H1 (cell line): ENCODE measurements around the gene NAV2. TPM values are rescaled to one million over a fixed set of nuclear protein-coding genes. Genes with fewer than 3 reads are reported as not detected.
A peak's percentile ranks its signal among the peaks of the same experiment; 100 is the strongest.

ENCODE experiments used
- CTCF ChIA-PET: fragments of 300-600 bp; sonication (Branson Sonifier 250); formaldehyde crosslinking; loops from one replicate; lab custom pipeline; 2021; ENCODE audit not compliant: partially characterized antibody; lab: Charles Lee
- POLR2A ChIA-PET: fragments of 300-600 bp; sonication (Branson Sonifier 250); formaldehyde crosslinking; loops from one replicate; lab custom pipeline; 2021; ENCODE audit warnings: inconsistent platforms; ENCODE audit not compliant: partially characterized antibody; lab: Charles Lee
- DNase-seq, 2 experiments: peaks; one replicate each; pipeline versions ENCODE4 v3.0.0 to v3.0.0-alpha.2; 2010 to 2022; ENCODE audit warnings: low spot score in 2 of 2, low read depth in 1 of 2, mixed read lengths in 1 of 2
- FAIRE-seq: peaks from 2 replicates; lab custom pipeline; 2011; peaks lifted over from hg19 to GRCh38; lab: Jason Lieb, UNC
- H2AFZ ChIP-seq: 2 replicates; pipeline ENCODE4 v1.8.1; 2012; ENCODE audit warnings: low read length, inconsistent platforms
- H2AK5ac ChIP-seq: 2 replicates; pipeline ENCODE4 v1.6.1; 2013; ENCODE audit warnings: low read depth, low read length
- H2BK120ac ChIP-seq: replicated peaks from 2 replicates; pipeline ENCODE3; 2013; ENCODE audit warnings: low read depth, low read length, inconsistent platforms
- H2BK12ac ChIP-seq: 2 replicates; pipeline ENCODE4 v1.6.1; 2013; ENCODE audit warnings: low read depth, low read length
- H2BK15ac ChIP-seq: 2 replicates; pipeline ENCODE4 v1.6.1; 2013; ENCODE audit warnings: low read length
- H2BK20ac ChIP-seq: 2 replicates; pipeline ENCODE4 v1.6.1; 2013; ENCODE audit warnings: low read length
- H2BK5ac ChIP-seq: 2 replicates; pipeline ENCODE4 v1.6.1; 2013; ENCODE audit warnings: low read depth, low read length
- H3K14ac ChIP-seq: 2 replicates; pipeline ENCODE4 v1.6.1; 2013; ENCODE audit warnings: inconsistent platforms; ENCODE audit not compliant: insufficient read length
- H3K18ac ChIP-seq: 2 replicates; pipeline ENCODE4 v1.6.1; 2013; ENCODE audit warnings: low read length; ENCODE audit errors: extremely low read depth
- H3K23ac ChIP-seq: 2 replicates; pipeline ENCODE4 v1.6.1; 2013; ENCODE audit warnings: inconsistent platforms; ENCODE audit not compliant: insufficient read length
- H3K23me2 ChIP-seq: 2 replicates; pipeline ENCODE4 v1.6.1; 2013; ENCODE audit warnings: low read depth, low read length
- H3K27ac ChIP-seq: 2 replicates; pipeline ENCODE4 v1.6.1; 2011; ENCODE audit warnings: low read depth, low read length, inconsistent platforms
- H3K27me3 ChIP-seq, 4 experiments: replicated peaks in 1 of 4; 1 replicate in 1 of 4; 2 replicates in 3 of 4; pipeline versions ENCODE4 v1.6.1 to v1.8.1; 2011 to 2013; ENCODE audit warnings: low read length in 3 of 4, mild to moderate bottlenecking in 3 of 4, inconsistent platforms in 2 of 4, mixed read lengths in 2 of 4, moderate library complexity in 1 of 4; ENCODE audit not compliant: control insufficient read depth in 3 of 4, insufficient read depth in 3 of 4; ENCODE audit errors: extremely low read depth in 1 of 4
- H3K36me3 ChIP-seq, 4 experiments: 2 replicates each; pipeline versions ENCODE4 v1.6.1 to v1.8.1; 2011 to 2013; ENCODE audit warnings: mild to moderate bottlenecking in 4 of 4, low read length in 3 of 4, moderate library complexity in 2 of 4, control low read depth in 1 of 4, inconsistent platforms in 1 of 4; ENCODE audit not compliant: insufficient read depth in 4 of 4, control insufficient read depth in 2 of 4
- H3K4ac ChIP-seq: replicated peaks from 2 replicates; pipeline ENCODE3; 2013; ENCODE audit warnings: low read length, low read depth, mixed read lengths, inconsistent platforms; ENCODE audit not compliant: insufficient read length
- H3K4me1 ChIP-seq, 4 experiments: replicated peaks in 1 of 4; 1 replicate in 1 of 4; 2 replicates in 3 of 4; pipeline versions ENCODE4 v1.6.1 to v1.8.1; 2011 to 2013; ENCODE audit warnings: low read length in 3 of 4, inconsistent platforms in 2 of 4, mixed read lengths in 1 of 4; ENCODE audit not compliant: insufficient read depth in 4 of 4, control insufficient read depth in 3 of 4
- H3K4me2 ChIP-seq, 2 experiments: 2 replicates each; pipeline versions ENCODE4 v1.6.1 to v1.8.1; 2011 to 2013; ENCODE audit warnings: low read depth in 2 of 2, low read length in 2 of 2, control low read depth in 1 of 2, inconsistent platforms in 1 of 2, mild to moderate bottlenecking in 1 of 2; ENCODE audit not compliant: insufficient read depth in 1 of 2
- H3K4me3 ChIP-seq, 4 experiments: fragments of 200-600, 300-600 bp in 1 of 4; sonication (generic), shearing (Covaris generic), sonication (Bioruptor Twin) in 1 of 4; 2 replicates each; pipeline versions ENCODE4 v1.5.1 to v1.8.1; 2011 to 2016; ENCODE audit warnings: low read length in 4 of 4, low read depth in 3 of 4, control low read depth in 2 of 4, inconsistent platforms in 2 of 4, mild to moderate bottlenecking in 2 of 4, mixed read lengths in 1 of 4, moderate library complexity in 1 of 4; ENCODE audit not compliant: insufficient read depth in 2 of 4; ENCODE audit errors: extremely low read depth in 1 of 4
- H3K56ac ChIP-seq: replicated peaks from 2 replicates; pipeline ENCODE3; 2013; ENCODE audit warnings: low read depth, mild to moderate bottlenecking, mixed read lengths, low read length, inconsistent platforms; ENCODE audit not compliant: insufficient read length
- H3K79me1 ChIP-seq: 2 replicates; pipeline ENCODE4 v1.6.1; 2013; ENCODE audit warnings: low read depth, low read length, control low read depth
- H3K79me2 ChIP-seq, 2 experiments: 2 replicates each; pipeline versions ENCODE4 v1.6.1 to v1.8.1; 2012 to 2013; ENCODE audit warnings: low read length in 2 of 2, mild to moderate bottlenecking in 2 of 2, inconsistent platforms in 1 of 2; ENCODE audit not compliant: insufficient read depth in 2 of 2, control insufficient read depth in 1 of 2
- H3K9ac ChIP-seq, 4 experiments: replicated peaks in 1 of 4; 1 replicate in 1 of 4; 2 replicates in 3 of 4; pipeline versions ENCODE4 v1.6.1 to v1.8.1; 2011 to 2013; ENCODE audit warnings: low read depth in 3 of 4, low read length in 3 of 4, control low read depth in 2 of 4, mild to moderate bottlenecking in 2 of 4, moderate library complexity in 2 of 4, inconsistent platforms in 1 of 4; ENCODE audit errors: extremely low read depth in 1 of 4
- H3K9me3 ChIP-seq, 2 experiments: 2 replicates each; pipeline versions ENCODE4 v1.6.1 to v1.8.1; 2012 to 2013; ENCODE audit warnings: mild to moderate bottlenecking in 2 of 2, moderate library complexity in 2 of 2, control low read depth in 1 of 2, inconsistent platforms in 1 of 2, low read depth in 1 of 2, low read length in 1 of 2, mixed read lengths in 1 of 2; ENCODE audit not compliant: insufficient read depth in 2 of 2
- H4K20me1 ChIP-seq, 2 experiments: replicated peaks in 1 of 2; 2 replicates each; pipeline versions ENCODE3 to v1.8.1; 2011 to 2013; ENCODE audit warnings: inconsistent platforms in 2 of 2, low read length in 2 of 2, mild to moderate bottlenecking in 1 of 2; ENCODE audit not compliant: insufficient read depth in 2 of 2, control insufficient read depth in 1 of 2
- H4K5ac ChIP-seq: 2 replicates; pipeline ENCODE4 v1.6.1; 2013; ENCODE audit warnings: low read length, low read depth, mixed read lengths, inconsistent platforms; ENCODE audit not compliant: insufficient read length
- H4K8ac ChIP-seq: 2 replicates; pipeline ENCODE4 v1.8.0; 2013; ENCODE audit warnings: mild to moderate bottlenecking, moderate library complexity, low read length, inconsistent platforms; ENCODE audit not compliant: insufficient read depth; ENCODE audit errors: extremely low read depth
- H4K91ac ChIP-seq: replicated peaks from 2 replicates; pipeline ENCODE3; 2013; ENCODE audit warnings: low read length, mixed read lengths, inconsistent platforms; ENCODE audit not compliant: insufficient read length
- BACH1 ChIP-seq: IDR thresholded peaks from 2 replicates; pipeline ENCODE4 v1.6.1; 2012; ENCODE audit warnings: low read length, improper control_type of control experiment
- EP300 ChIP-seq, 2 experiments: IDR thresholded peaks; 1 replicate in 1 of 2; 2 replicates in 1 of 2; pipeline ENCODE4 v1.6.1; 2011 to 2012; ENCODE audit warnings: low read depth in 2 of 2, low read length in 2 of 2, mild to moderate bottlenecking in 2 of 2, borderline replicate concordance in 1 of 2, inconsistent platforms in 1 of 2, moderate library complexity in 1 of 2
- EZH2 ChIP-seq: fragments of 200-600 bp; sonication (generic); IDR thresholded peaks from 2 replicates; pipeline ENCODE4 v1.7.1; 2012; ENCODE audit warnings: low read depth, mild to moderate bottlenecking, moderate library complexity, low read length, inconsistent platforms; ENCODE audit not compliant: severe bottlenecking
- FOSL1 ChIP-seq: IDR thresholded peaks from 2 replicates; pipeline ENCODE4 v1.6.1; 2011; ENCODE audit warnings: mild to moderate bottlenecking, low read depth, low read length, moderate library complexity; ENCODE audit not compliant: insufficient read depth
- JUN ChIP-seq: IDR thresholded peaks from 2 replicates; pipeline ENCODE4 v1.6.1; 2011; ENCODE audit warnings: low read depth, mild to moderate bottlenecking, improper control_type of control experiment, low read length
- NANOG ChIP-seq: IDR thresholded peaks from 2 replicates; pipeline ENCODE4 v1.6.1; 2011; ENCODE audit warnings: low read length, low read depth, mild to moderate bottlenecking, inconsistent platforms; ENCODE audit not compliant: insufficient read depth, poor library complexity, severe bottlenecking
- PHF8 ChIP-seq: fragments of 200-600 bp; sonication (generic); conservative IDR thresholded peaks from 2 replicates; pipeline ENCODE4 v1.7.1; 2012; ENCODE audit warnings: low read depth, mild to moderate bottlenecking, inconsistent platforms, low read length, moderate library complexity
- POLR2A ChIP-seq, 2 experiments: IDR thresholded peaks; 1 replicate in 1 of 2; 2 replicates in 1 of 2; pipeline ENCODE4 v1.6.1; 2011; ENCODE audit warnings: low read depth in 2 of 2, low read length in 2 of 2, mild to moderate bottlenecking in 2 of 2; ENCODE audit errors: control extremely low read depth in 1 of 2
- POU5F1 ChIP-seq: IDR thresholded peaks from 2 replicates; pipeline ENCODE4 v1.6.1; 2011; ENCODE audit warnings: low read depth, mild to moderate bottlenecking, low read length, moderate library complexity
- SP1 ChIP-seq: IDR thresholded peaks from 2 replicates; pipeline ENCODE4 v1.6.1; 2011; ENCODE audit warnings: low read depth, low read length
- TEAD4 ChIP-seq: IDR thresholded peaks from 2 replicates; pipeline ENCODE4 v1.6.1; 2012; ENCODE audit warnings: low read depth, low read length, inconsistent platforms, mixed read lengths
- WGBS, 2 experiments: shearing (Covaris generic) in 1 of 2; methylation state at CpG; one replicate each; pipeline versions ENCODE4 v1.1.6 to v1.1.7; 2013 to 2015; ENCODE audit warnings: low lambda C conversion rate in 2 of 2, mixed read lengths in 2 of 2, inconsistent platforms in 1 of 2, low coverage in 1 of 2, missing lambda C conversion rate in 1 of 2; ENCODE audit not compliant: insufficient replicate concordance in 2 of 2, insufficient coverage in 1 of 2, insufficient read length in 1 of 2; ENCODE audit errors: extremely low coverage in 1 of 2, missing lambda C conversion rate in 1 of 2; 5-methylcytosine and 5-hydroxymethylcytosine counted together
- polyA plus RNA-seq, 7 experiments: library from polyadenylated mRNA; depleted of rRNA in 3 of 7; stranded (reverse) in 5 of 7; unstranded in 2 of 7; fragments of >200 nt in 5 of 7; fragments of 200-250 nt in 2 of 7; gene quantifications; 1 replicate in 5 of 7; 2 replicates in 1 of 7; 4 replicates in 1 of 7; pipeline versions ENCODE4 v1.2.1 to v1.2.3, GENCODE V29; 2011 to 2013; ENCODE audit warnings: missing spikeins in 2 of 7, mixed read lengths in 2 of 7
- total RNA-seq: library from RNA; stranded (reverse); fragmentation: NEBNext Ultra II Directional; extraction: Animal tissue kit (Norgen Biotek cat#: 25700); gene quantifications from 2 replicates; pipeline ENCODE4 v1.2.1, GENCODE V29; 2021
- TF ChIP-seq, protein P1 (sequence below): IDR thresholded peaks from 2 replicates; pipeline ENCODE4 v1.6.1; 2012; ENCODE audit warnings: low read length, inconsistent platforms

The NAV2 gene
- total and polyA plus RNA-seq, 2 of the 8 experiments (the other 6 are each of a cell fraction or from before 2014, with no cell fraction given), result 35.6 to 73.6 TPM

DNA sequence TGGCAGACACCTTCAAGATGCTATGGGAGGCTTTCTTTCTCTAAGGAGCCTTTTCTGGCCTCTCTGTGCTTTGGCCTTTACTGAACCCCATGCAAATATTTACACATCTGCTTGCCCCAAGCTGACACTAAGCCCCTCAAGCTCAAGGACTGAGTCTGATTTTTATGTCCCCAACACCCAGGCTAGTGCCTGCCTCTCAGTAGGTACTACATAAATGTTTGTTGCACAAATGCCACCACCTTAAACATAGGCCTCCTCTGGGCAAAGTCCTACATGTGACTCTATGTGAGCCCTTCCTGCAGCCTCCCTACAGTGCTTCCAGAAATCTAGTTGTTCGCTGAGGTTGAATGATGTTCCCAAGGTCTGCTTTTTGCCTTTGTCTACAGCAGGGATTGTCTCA, 260.0 kb downstream of the NAV2 start:
- H3K23me2 ChIP-seq, result no peaks in the 10 kb centered on the region
- no peak overlapping the region for H3K4me2 ChIP-seq
- H2BK120ac ChIP-seq, result no peak overlapping the region
- H2BK20ac ChIP-seq, result 0 out of 2 replicates have a peak overlapping the region, but pooled peaks have one; percentile 19
- no peak overlapping the region for H4K91ac ChIP-seq
- no peak overlapping the region for H2AFZ ChIP-seq
- H3K14ac ChIP-seq, result no peak overlapping the region
- WGBS, 2 experiments, result 81% methylated on average over 1 of the region's 1 CpG; no CpG with 5 or more reads in 1 of the 2 experiments
- no peak overlapping the region for H3K4me3 ChIP-seq
- no peak overlapping the region for H2AK5ac ChIP-seq
- no peak overlapping the region for H2BK5ac ChIP-seq
- H4K8ac ChIP-seq, result no peak overlapping the region
- ChIA-PET CTCF (interaction anchor here (1.0 to 1.6 kb wide), 2 partner anchors 19 to 34 kb away, joined by 3 to 6 read pairs; no protein-coding TSS in a partner anchor), POLR2A (no interaction called here)
- H3K23ac ChIP-seq, result no peak overlapping the region
- H2BK15ac ChIP-seq, result no peak overlapping the region
- DNase-seq, result no peak
- peaks cover 0 to 7% of the 10 kb centered on the region in 2 experiments; a peak in 1 of 4 replicates for H3K79me2 ChIP-seq
- H3K4ac ChIP-seq, result no peak overlapping the region
- no peak overlapping the region for H2BK12ac ChIP-seq
- no peak overlapping the region for H4K5ac ChIP-seq
- H3K27ac ChIP-seq, result no peak overlapping the region
- no peak overlapping the region for H3K18ac ChIP-seq
- no peaks in the 10 kb centered on the region for H3K4me1 ChIP-seq
- FAIRE-seq, result no peak
- no peaks in the 10 kb centered on the region for H3K27me3 ChIP-seq
- H4K20me1 ChIP-seq, result peaks cover 2 to 4% of the 10 kb centered on the region in 2 experiments
- no peaks in the 10 kb centered on the region; the same call in 1 of the 2 replicates for H3K79me1 ChIP-seq
- H3K9ac ChIP-seq, result no peak overlapping the region
- H3K36me3 ChIP-seq, result peaks cover 0 to 3% (median 0%) of the 10 kb centered on the region in 4 experiments; a peak in 5 of 8 replicates
- H3K9me3 ChIP-seq, result no peaks in the 10 kb centered on the region
- H3K56ac ChIP-seq, result no peak overlapping the region
- TF ChIP-seq SP1, result no peak
- no peak for TF ChIP-seq NANOG
- TF ChIP-seq EZH2, result no peak
- TF ChIP-seq BACH1, result no peak
- no peak for TF ChIP-seq POLR2A (IDR thresholded peaks at IDR 0.05; ENCODE audit: control extremely low read depth in 1 of 2, low read depth in 2 of 2, low read length in 2 of 2)
- no peak for TF ChIP-seq EP300 (IDR thresholded peaks at IDR 0.05; ENCODE audit: borderline replicate concordance in 1 of 2, low read depth in 2 of 2, low read length in 2 of 2)
- no peak for TF ChIP-seq TEAD4
- TF ChIP-seq PHF8, result no peak
- TF ChIP-seq, protein P1, sequence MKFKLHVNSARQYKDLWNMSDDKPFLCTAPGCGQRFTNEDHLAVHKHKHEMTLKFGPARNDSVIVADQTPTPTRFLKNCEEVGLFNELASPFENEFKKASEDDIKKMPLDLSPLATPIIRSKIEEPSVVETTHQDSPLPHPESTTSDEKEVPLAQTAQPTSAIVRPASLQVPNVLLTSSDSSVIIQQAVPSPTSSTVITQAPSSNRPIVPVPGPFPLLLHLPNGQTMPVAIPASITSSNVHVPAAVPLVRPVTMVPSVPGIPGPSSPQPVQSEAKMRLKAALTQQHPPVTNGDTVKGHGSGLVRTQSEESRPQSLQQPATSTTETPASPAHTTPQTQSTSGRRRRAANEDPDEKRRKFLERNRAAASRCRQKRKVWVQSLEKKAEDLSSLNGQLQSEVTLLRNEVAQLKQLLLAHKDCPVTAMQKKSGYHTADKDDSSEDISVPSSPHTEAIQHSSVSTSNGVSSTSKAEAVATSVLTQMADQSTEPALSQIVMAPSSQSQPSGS, result no peak
- no peak for TF ChIP-seq FOSL1
- TF ChIP-seq JUN, result no peak
- no peak for TF ChIP-seq POU5F1
